Chondrocyte (in vitro differentiated cells): ENCODE measurements around the gene RPL10. TPM values are rescaled to one million over a fixed set of nuclear protein-coding genes. Genes with fewer than 3 reads are reported as not detected.

Experiments
- DNase-seq: peaks from one replicate; pipeline ENCODE4 v3.0.0; 2021; ENCODE audit warnings: mixed read lengths, low spot score
- H3K27ac Mint-ChIP-seq: one replicate; pipeline ENCODE4 v1.8.0; 2021; ENCODE audit warnings: mild to moderate bottlenecking, moderate library complexity, mixed read lengths; ENCODE audit not compliant: unreplicated experiment
- H3K27me3 Mint-ChIP-seq: 2 replicates; pipeline ENCODE4 v1.8.0; 2021; ENCODE audit warnings: low read depth, mixed read lengths
- H3K36me3 Mint-ChIP-seq: 2 replicates; pipeline ENCODE4 v1.8.0; 2021; ENCODE audit warnings: low read depth, mixed read lengths
- H3K4me1 Mint-ChIP-seq: 2 replicates; pipeline ENCODE4 v1.8.0; 2021; ENCODE audit warnings: low read depth, mild to moderate bottlenecking, mixed read lengths
- H3K4me3 Mint-ChIP-seq: one replicate; pipeline ENCODE4 v1.8.0; 2021; ENCODE audit warnings: mild to moderate bottlenecking, moderate library complexity, mixed read lengths; ENCODE audit not compliant: unreplicated experiment
- H3K9me3 Mint-ChIP-seq: 2 replicates; pipeline ENCODE4 v1.8.0; 2021; ENCODE audit warnings: low read depth, mixed read lengths
- total RNA-seq: library from RNA; stranded (reverse); gene quantifications from 3 replicates; pipeline ENCODE4 v1.2.1, GENCODE V29; 2021
- TF ChIP-seq, protein P1 (sequence below): fragments of 200-600 bp; sonication (generic); IDR thresholded peaks from 2 replicates; pipeline ENCODE4 v1.5.0; 2021; ENCODE audit warnings: antibody characterized with exemption, mild to moderate bottlenecking, moderate library complexity

The RPL10 gene
- total RNA-seq, 1 donor from 2014 or later = 2,160 TPM

DNA sequence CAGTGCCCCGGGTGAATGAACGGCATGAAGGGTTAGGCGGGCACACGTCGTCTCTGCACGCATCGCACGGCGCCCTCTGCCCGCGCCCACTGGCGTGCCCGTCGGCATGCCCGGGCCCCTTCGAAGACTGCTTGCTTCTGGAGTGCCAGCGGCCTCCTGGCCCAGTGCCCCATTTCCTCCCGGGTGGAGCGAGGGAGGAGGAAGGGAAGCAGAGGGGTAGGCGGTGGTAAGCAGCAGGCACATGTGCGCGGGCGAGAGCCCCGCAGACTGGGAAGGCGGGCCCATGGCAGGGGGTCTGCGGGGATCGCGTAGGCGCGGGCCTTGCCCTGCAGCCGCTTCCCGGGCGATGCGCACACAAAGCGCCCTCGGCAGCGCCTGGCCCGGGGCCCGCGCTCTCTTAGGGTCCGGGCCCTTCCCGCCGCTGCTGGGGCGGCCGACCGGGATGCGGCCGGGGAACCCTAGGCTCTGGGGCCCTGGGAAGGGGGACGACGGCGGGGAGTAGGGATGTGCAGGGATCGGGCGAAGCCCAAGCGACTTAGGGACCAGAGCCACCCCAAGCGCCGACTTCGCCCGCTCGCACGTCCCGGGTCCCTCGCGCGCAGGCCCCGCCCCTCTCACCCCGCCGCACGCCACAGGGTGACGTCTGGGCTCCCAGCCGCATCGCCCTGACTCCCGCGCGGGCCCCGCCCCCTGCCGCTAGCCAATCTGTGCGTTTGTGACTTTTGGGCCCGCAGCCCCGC lies 19.9 kb upstream of the RPL10 start:
- H3K27ac Mint-ChIP-seq = peak overlapping the region; percentile 92
- H3K4me1 Mint-ChIP-seq = peaks cover 38% of the 10 kb centered on the region
- TF ChIP-seq, protein P1, sequence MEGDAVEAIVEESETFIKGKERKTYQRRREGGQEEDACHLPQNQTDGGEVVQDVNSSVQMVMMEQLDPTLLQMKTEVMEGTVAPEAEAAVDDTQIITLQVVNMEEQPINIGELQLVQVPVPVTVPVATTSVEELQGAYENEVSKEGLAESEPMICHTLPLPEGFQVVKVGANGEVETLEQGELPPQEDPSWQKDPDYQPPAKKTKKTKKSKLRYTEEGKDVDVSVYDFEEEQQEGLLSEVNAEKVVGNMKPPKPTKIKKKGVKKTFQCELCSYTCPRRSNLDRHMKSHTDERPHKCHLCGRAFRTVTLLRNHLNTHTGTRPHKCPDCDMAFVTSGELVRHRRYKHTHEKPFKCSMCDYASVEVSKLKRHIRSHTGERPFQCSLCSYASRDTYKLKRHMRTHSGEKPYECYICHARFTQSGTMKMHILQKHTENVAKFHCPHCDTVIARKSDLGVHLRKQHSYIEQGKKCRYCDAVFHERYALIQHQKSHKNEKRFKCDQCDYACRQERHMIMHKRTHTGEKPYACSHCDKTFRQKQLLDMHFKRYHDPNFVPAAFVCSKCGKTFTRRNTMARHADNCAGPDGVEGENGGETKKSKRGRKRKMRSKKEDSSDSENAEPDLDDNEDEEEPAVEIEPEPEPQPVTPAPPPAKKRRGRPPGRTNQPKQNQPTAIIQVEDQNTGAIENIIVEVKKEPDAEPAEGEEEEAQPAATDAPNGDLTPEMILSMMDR = peak; percentile 31
- no peak for DNase-seq
- H3K36me3 Mint-ChIP-seq = peaks cover 2% of the 10 kb centered on the region
- no peaks in the 10 kb centered on the region for H3K9me3 Mint-ChIP-seq
- H3K4me3 Mint-ChIP-seq = peak overlapping the region; percentile 61
- H3K27me3 Mint-ChIP-seq = no peaks in the 10 kb centered on the region

DNA sequence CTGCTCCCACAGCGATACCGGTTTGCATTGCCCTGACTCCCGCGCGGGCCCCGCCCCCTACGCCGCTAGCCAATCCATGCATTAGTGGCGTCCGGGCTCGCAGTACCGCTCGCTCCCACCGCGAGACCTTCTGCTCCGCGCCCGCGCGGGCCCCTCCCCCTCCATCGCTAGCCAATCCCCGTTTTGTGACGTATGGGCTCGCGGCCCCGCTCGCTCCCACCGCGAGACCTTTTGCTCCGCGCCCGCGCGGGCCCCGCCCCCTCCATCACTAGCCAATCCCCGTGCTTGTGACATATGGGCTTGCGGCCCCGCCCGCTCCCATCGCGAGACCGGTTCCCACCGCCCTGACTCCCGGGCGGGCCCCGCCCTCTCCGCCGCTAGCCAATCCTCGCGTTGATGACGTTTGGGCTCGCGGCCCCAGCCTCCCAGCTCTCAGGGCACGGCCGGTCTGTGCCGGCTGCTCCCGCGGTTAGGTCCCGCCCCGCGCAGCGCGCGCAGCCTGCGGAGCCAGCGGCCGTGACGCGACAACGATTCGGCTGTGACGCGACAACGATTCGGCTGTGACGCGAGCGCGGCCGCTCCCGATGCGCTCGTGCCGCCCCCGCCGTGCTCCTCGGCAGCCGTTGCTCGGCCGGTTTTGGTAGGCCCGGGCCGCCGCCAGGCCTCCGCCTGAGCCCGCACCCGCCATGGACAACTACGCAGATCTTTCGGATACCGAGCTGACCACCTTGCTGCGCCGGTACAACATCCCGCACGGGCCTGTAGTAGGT lies 19.2 kb upstream of the RPL10 start, which contains the start of gene EMD:
TSS of gene EMD (plus strand) at position 497 of the 770 bp plus-strand sequence. CDS start at position 687, 190 bp downstream.
- peaks cover 44% of the 10 kb centered on the region for H3K4me1 Mint-ChIP-seq
- no peaks in the 10 kb centered on the region for H3K9me3 Mint-ChIP-seq
- peak within 1 kb of the TSS; percentile 81 for H3K4me3 Mint-ChIP-seq
- TF ChIP-seq, protein P1 = no peak
- DNase-seq = peak; percentile 99
- H3K27ac Mint-ChIP-seq = peak within 1 kb of the TSS; percentile 92
- peaks cover 2% of the 10 kb centered on the region for H3K36me3 Mint-ChIP-seq
- H3K27me3 Mint-ChIP-seq = no peaks in the 10 kb centered on the region

DNA sequence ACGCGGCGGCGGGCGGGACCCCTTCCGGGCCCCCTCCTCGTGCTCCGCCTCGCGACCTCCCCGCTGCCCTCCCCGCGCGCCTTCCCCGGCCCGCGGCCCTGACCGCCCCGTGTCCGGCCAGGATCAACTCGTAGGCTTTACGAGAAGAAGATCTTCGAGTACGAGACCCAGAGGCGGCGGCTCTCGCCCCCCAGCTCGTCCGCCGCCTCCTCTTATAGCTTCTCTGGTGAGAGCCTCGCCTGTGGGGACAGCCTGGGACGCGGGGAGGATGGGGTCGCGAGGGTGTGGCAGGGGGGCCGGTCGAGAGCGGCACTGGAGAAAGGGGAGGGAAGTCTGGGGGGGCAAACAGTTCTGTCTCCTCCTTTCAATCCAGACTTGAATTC lies 18.6 kb upstream of the RPL10 start:
- H3K36me3 Mint-ChIP-seq = peaks cover 2% of the 10 kb centered on the region
- peaks cover 50% of the 10 kb centered on the region for H3K4me1 Mint-ChIP-seq
- H3K9me3 Mint-ChIP-seq = no peaks in the 10 kb centered on the region
- no peak for DNase-seq
- no peaks in the 10 kb centered on the region for H3K27me3 Mint-ChIP-seq
- TF ChIP-seq, protein P1 = no peak
- H3K4me3 Mint-ChIP-seq = peak overlapping the region; percentile 81
- H3K27ac Mint-ChIP-seq = peak overlapping the region; percentile 90

DNA sequence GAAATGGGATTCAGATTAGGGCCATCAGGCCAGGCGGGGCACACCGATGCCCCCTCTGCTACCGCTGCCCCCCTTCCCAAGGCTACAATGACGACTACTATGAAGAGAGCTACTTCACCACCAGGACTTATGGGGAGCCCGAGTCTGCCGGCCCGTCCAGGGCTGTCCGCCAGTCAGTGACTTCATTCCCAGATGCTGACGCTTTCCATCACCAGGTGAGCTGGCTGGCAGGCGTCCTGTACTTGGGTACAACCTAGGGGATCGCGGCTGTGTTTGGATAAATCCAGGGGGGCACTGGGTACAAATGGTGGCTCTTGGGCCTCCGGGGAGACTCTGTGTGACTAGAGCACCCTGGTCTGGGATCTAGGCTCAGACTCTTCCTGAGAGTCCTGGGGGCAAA lies 18.0 kb upstream of the RPL10 start:
- peaks cover 2% of the 10 kb centered on the region for H3K36me3 Mint-ChIP-seq
- H3K9me3 Mint-ChIP-seq = no peaks in the 10 kb centered on the region
- TF ChIP-seq, protein P1 = no peak
- H3K4me3 Mint-ChIP-seq = peak overlapping the region; percentile 81
- peaks cover 48% of the 10 kb centered on the region for H3K4me1 Mint-ChIP-seq
- H3K27ac Mint-ChIP-seq = peak overlapping the region; percentile 90
- H3K27me3 Mint-ChIP-seq = no peaks in the 10 kb centered on the region
- DNase-seq = no peak

DNA sequence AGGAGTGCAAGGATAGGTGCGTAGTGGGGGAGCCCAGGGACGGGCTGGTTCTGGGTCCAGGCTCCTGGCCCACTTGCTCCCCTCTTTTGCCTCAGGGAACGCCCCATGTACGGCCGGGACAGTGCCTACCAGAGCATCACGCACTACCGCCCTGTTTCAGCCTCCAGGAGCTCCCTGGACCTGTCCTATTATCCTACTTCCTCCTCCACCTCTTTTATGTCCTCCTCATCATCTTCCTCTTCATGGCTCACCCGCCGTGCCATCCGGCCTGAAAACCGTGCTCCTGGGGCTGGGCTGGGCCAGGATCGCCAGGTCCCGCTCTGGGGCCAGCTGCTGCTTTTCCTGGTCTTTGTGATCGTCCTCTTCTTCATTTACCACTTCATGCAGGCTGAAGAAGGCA lies 17.4 kb upstream of the RPL10 start:
- Mint-ChIP-seq H3K36me3 (peaks cover 2% of the 10 kb centered on the region), H3K27ac (peak overlapping the region; percentile 90), H3K27me3 (no peaks in the 10 kb centered on the region), H3K4me1 (peaks cover 46% of the 10 kb centered on the region), H3K4me3 (peak overlapping the region; percentile 81), H3K9me3 (no peaks in the 10 kb centered on the region)
- DNase-seq = no peak
- TF ChIP-seq, protein P1 = no peak
